ENCODE results near the gene IPO7.
"Not testable (repeated sequence)": the region's sequence is repeated elsewhere in the genome, so short reads cannot be mapped to it uniquely, and the experiment has no call there.

IPO7 gene

GRCh38 chr11:9384535-9385326 lies at the start of gene IPO7:
TSS of gene IPO7 (plus strand) at chr11:9384652. CDS start at chr11:9384764, 112 bp downstream.
- DNase-seq (ENCODE audit: low read depth): peak; percentile 93

GRCh38 chr11:9341638-9342178 lies 42.7 kb upstream of the IPO7 start:
- DNase-seq (ENCODE audit: low read depth): no peak

- DNase-seq (ENCODE audit: low read depth): no peak
Observed at GRCh38 chr11:9344061-9344680, 40.3 kb upstream of the IPO7 start.

GRCh38 chr11:9347100-9347499 lies 37.4 kb upstream of the IPO7 start:
- DNase-seq (ENCODE audit: low read depth): peak; percentile 44

GRCh38 chr11:9347779-9348178 lies 36.7 kb upstream of the IPO7 start:
- not testable (repeated sequence) for DNase-seq (ENCODE audit: low read depth)

- no peak for DNase-seq (ENCODE audit: low read depth)
Observed at GRCh38 chr11:9351321-9351881, 33.1 kb upstream of the IPO7 start.

GRCh38 chr11:9357041-9357440 lies 27.4 kb upstream of the IPO7 start:
- DNase-seq (ENCODE audit: low read depth): no peak

GRCh38 chr11:9360862-9361622 lies 23.4 kb upstream of the IPO7 start:
- not testable (repeated sequence) for DNase-seq (ENCODE audit: low read depth)

- peak; percentile 42 for DNase-seq (ENCODE audit: low read depth)
Observed at GRCh38 chr11:9362393-9362863, 22.0 kb upstream of the IPO7 start.

GRCh38 chr11:9363954-9364912 lies 20.2 kb upstream of the IPO7 start:
- peak; percentile 99 for DNase-seq (ENCODE audit: low read depth)

GRCh38 chr11:9367551-9367950 lies 16.9 kb upstream of the IPO7 start:
- no peak for DNase-seq (ENCODE audit: low read depth)

GRCh38 chr11:9377036-9377435 lies 7.4 kb upstream of the IPO7 start:
- no peak for DNase-seq (ENCODE audit: low read depth)

GRCh38 chr11:9379041-9379440 lies 5.4 kb upstream of the IPO7 start:
- DNase-seq (ENCODE audit: low read depth): no peak

GRCh38 chr11:9380773-9381172 lies 3.7 kb upstream of the IPO7 start:
- peak; percentile 51 for DNase-seq (ENCODE audit: low read depth)

- no peak for DNase-seq (ENCODE audit: low read depth)
Observed at GRCh38 chr11:9385327-9385899, 961 bp downstream of the IPO7 start.

- peak; percentile 10 for DNase-seq (ENCODE audit: low read depth)
Observed at GRCh38 chr11:9386086-9386485, 1.6 kb downstream of the IPO7 start.

- no peak for DNase-seq (ENCODE audit: low read depth)
Observed at GRCh38 chr11:9386901-9387300, 2.4 kb downstream of the IPO7 start.

GRCh38 chr11:9396310-9396709 lies 11.9 kb downstream of the IPO7 start:
- DNase-seq (ENCODE audit: low read depth): peak; percentile 53

- peak; percentile 15 for DNase-seq (ENCODE audit: low read depth)
Observed at GRCh38 chr11:9396752-9397151, 12.3 kb downstream of the IPO7 start.
